HUES48 (cell line): Measurements from ENCODE around the gene TYSND1.
A peak's percentile ranks its signal among the peaks of the same experiment; 100 is the strongest.
"Not testable (repeated sequence)": the region's sequence is repeated elsewhere in the genome, so short reads cannot be mapped to it uniquely, and the experiment has no call there.

Source experiments
- H3K27ac ChIP-seq: one replicate; pipeline ENCODE4 v1.7.0; 2013; ENCODE audit warnings: low read depth, low read length, inconsistent platforms
- H3K27me3 ChIP-seq: 2 replicates; pipeline ENCODE4 v1.6.1; 2013; ENCODE audit warnings: mild to moderate bottlenecking, low read length; ENCODE audit not compliant: control insufficient read depth, insufficient read depth
- H3K36me3 ChIP-seq: 2 replicates; pipeline ENCODE4 v1.6.1; 2013; ENCODE audit warnings: low read length; ENCODE audit not compliant: control insufficient read depth, insufficient read depth
- H3K4me1 ChIP-seq: 2 replicates; pipeline ENCODE4 v1.6.1; 2013; ENCODE audit warnings: mild to moderate bottlenecking, low read length; ENCODE audit not compliant: control insufficient read depth, insufficient read depth
- H3K4me3 ChIP-seq: 2 replicates; pipeline ENCODE4 v1.5.1; 2013; ENCODE audit warnings: mild to moderate bottlenecking, low read depth, low read length
- H3K9ac ChIP-seq: 2 replicates; pipeline ENCODE4 v1.6.1; 2013; ENCODE audit warnings: mild to moderate bottlenecking, low read depth, low read length, moderate library complexity
- H3K9me3 ChIP-seq: 2 replicates; pipeline ENCODE4 v1.6.1; 2013; ENCODE audit warnings: low read length; ENCODE audit not compliant: control insufficient read depth, insufficient read depth

Gene TYSND1

DNA sequence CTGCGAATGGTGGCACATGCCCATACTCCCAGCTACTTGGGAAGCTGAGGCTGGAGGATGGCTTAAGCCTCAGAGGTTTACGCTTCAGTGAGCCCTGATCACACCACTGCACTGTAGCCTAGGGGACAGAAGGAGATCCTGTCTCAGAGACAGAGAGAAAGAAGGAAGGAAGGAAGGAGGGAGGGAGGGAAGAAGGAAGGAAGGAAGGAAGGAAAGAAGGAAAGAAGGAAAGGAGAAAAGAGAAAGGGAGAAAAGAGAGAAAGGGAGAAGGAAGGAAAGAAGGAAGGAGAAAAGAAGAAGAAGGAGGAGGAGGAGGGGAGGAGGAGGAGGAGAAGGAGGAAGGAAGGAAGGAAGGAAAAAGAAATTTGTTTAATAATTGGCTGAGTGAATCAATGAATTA is 36.8 kb upstream of the TYSND1 start:
- H3K27ac ChIP-seq: no peak overlapping the region
- no peaks in the 10 kb centered on the region for H3K36me3 ChIP-seq
- H3K4me1 ChIP-seq: no peaks in the 10 kb centered on the region
- H3K4me3 ChIP-seq: no peak overlapping the region
- no peak overlapping the region for H3K9ac ChIP-seq
- 0 out of 2 replicates have a peak, but pooled peaks cover 5% of the 10 kb centered on the region for H3K9me3 ChIP-seq
- H3K27me3 ChIP-seq: no peaks in the 10 kb centered on the region

- H3K9ac ChIP-seq, H3K4me3 ChIP-seq, H3K27me3 ChIP-seq, H3K9me3 ChIP-seq, H3K36me3 ChIP-seq, H3K27ac ChIP-seq, H3K4me1 ChIP-seq: not testable (repeated sequence)
Observed at GRCh38 chr10:70179209-70179608, 32.7 kb upstream of the TYSND1 start.

GRCh38 chr10:70178139-70178725 is 31.7 kb upstream of the TYSND1 start:
- no peak overlapping the region for H3K27ac ChIP-seq
- no peak overlapping the region for H3K9ac ChIP-seq
- H3K9me3 ChIP-seq: 0 out of 2 replicates have a peak, but pooled peaks cover 5% of the 10 kb centered on the region
- no peak overlapping the region for H3K4me3 ChIP-seq
- no peaks in the 10 kb centered on the region for H3K36me3 ChIP-seq
- no peaks in the 10 kb centered on the region for H3K27me3 ChIP-seq
- H3K4me1 ChIP-seq: no peaks in the 10 kb centered on the region

DNA sequence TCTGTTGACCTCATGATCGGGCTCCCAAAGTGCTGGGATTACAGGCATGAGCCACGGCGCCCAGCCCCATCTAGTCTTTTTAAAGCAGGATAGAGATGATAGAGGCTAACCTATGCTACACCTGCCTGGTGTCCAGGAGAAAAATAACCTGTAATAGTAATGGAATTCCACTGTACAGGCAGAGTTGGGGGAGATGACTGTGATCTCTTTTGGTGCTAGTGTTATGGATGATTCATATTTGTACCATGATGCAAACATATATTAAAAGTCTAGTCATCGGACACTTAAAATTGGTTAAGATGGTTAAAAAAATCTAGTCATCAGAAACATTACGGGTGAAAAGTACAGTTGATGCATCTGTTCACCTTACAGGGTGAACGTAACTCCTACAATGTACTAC is 29.9 kb upstream of the TYSND1 start:
- H3K9ac ChIP-seq: no peak overlapping the region
- H3K27me3 ChIP-seq: no peaks in the 10 kb centered on the region
- H3K4me3 ChIP-seq: no peak overlapping the region
- H3K36me3 ChIP-seq: no peaks in the 10 kb centered on the region
- no peak overlapping the region for H3K27ac ChIP-seq
- 0 out of 2 replicates have a peak, but pooled peaks cover 5% of the 10 kb centered on the region for H3K9me3 ChIP-seq
- H3K4me1 ChIP-seq: no peaks in the 10 kb centered on the region

GRCh38 chr10:70175516-70175915 is 29.0 kb upstream of the TYSND1 start:
- H3K27me3 ChIP-seq: no peaks in the 10 kb centered on the region
- no peaks in the 10 kb centered on the region for H3K4me1 ChIP-seq
- H3K4me3 ChIP-seq: no peak overlapping the region
- 0 out of 2 replicates have a peak, but pooled peaks cover 5% of the 10 kb centered on the region for H3K9me3 ChIP-seq
- H3K36me3 ChIP-seq: no peaks in the 10 kb centered on the region
- no peak overlapping the region for H3K9ac ChIP-seq
- no peak overlapping the region for H3K27ac ChIP-seq

DNA sequence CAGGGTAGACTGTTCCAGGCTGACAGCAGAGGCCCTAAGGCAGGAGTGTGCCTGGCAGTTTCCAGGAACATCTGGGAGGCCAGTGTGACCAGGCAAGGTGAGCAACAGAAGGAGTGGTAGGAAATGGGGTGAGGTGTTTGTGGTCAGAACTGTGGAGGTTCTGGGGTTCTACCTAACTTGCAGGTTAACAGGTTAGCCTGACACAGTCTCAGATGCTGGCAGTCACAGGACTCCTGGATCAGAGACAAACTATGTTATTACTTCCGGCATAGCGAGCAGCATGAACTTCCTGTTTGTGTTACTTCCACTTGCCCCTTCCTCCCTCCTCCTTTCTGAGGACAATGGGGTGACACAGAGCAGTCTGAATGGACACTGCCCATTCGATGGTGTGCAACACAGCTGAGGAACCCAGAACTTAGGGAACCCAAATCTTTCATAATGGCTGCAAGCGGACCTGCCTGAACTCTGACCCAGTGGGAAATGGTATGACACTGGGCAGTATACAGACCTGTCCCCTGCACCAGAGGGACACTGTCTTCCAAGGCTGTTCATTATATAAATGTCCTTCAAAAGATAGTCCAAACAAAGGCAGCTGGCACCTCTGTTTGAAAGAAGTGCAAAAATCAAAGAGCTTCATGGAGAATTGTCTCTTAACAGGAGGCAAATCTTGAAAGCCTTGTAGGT is 27.7 kb upstream of the TYSND1 start:
- Histone ChIP-seq H3K36me3 (no peaks in the 10 kb centered on the region), H3K4me3 (no peak overlapping the region), H3K27ac (no peak overlapping the region), H3K9me3 (no peaks in the 10 kb centered on the region), H3K9ac (no peak overlapping the region), H3K27me3 (no peaks in the 10 kb centered on the region), H3K4me1 (0 out of 2 replicates have a peak, but pooled peaks cover 2% of the 10 kb centered on the region)

GRCh38 chr10:70169649-70170364 is 23.3 kb upstream of the TYSND1 start:
- Histone ChIP-seq H3K4me1 (peaks cover 7% of the 10 kb centered on the region; the same call in 1 of the 2 replicates), H3K36me3 (peaks cover 19% of the 10 kb centered on the region), H3K9me3 (no peaks in the 10 kb centered on the region), H3K27ac (peak overlapping the region; percentile 85), H3K9ac (peak overlapping the region; percentile 78), H3K27me3 (no peaks in the 10 kb centered on the region), H3K4me3 (peak overlapping the region; percentile 92)

GRCh38 chr10:70169011-70169410 is 22.5 kb upstream of the TYSND1 start:
- Histone ChIP-seq H3K4me3 (peak overlapping the region; percentile 92), H3K36me3 (peaks cover 25% of the 10 kb centered on the region), H3K4me1 (peaks cover 7% of the 10 kb centered on the region; the same call in 1 of the 2 replicates), H3K9ac (no peak overlapping the region), H3K27ac (no peak overlapping the region), H3K9me3 (no peaks in the 10 kb centered on the region), H3K27me3 (no peaks in the 10 kb centered on the region)

DNA sequence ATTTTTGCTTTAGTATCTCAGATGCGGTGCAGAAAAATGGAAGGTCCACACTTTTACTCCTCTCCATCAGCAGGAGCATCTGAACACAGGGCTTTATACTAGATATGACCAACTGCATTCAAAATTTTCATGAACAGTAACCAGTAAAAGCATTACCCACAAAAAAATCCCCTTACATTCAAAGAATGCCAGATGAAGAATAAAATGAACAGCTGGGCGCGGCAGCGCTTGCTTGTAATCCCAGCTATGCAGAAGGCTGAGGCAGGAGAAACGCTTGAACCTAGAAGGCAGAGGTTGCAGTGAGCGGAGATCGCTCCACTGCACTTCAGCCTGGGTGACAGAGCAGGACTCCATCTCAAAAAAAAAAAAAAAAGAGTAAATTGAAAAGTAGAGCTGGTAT is 20.7 kb upstream of the TYSND1 start:
- peaks cover 14% of the 10 kb centered on the region; the same call in 1 of the 2 replicates for H3K4me1 ChIP-seq
- H3K4me3 ChIP-seq: no peak overlapping the region
- no peaks in the 10 kb centered on the region for H3K27me3 ChIP-seq
- H3K27ac ChIP-seq: no peak overlapping the region
- no peaks in the 10 kb centered on the region for H3K9me3 ChIP-seq
- H3K36me3 ChIP-seq: peaks cover 25% of the 10 kb centered on the region
- no peak overlapping the region for H3K9ac ChIP-seq

GRCh38 chr10:70166394-70166793 is 19.9 kb upstream of the TYSND1 start:
- no peaks in the 10 kb centered on the region for H3K27me3 ChIP-seq
- H3K9me3 ChIP-seq: no peaks in the 10 kb centered on the region
- peaks cover 33% of the 10 kb centered on the region for H3K36me3 ChIP-seq
- H3K27ac ChIP-seq: no peak overlapping the region
- H3K4me3 ChIP-seq: no peak overlapping the region
- no peak overlapping the region for H3K9ac ChIP-seq
- peaks cover 14% of the 10 kb centered on the region; the same call in 1 of the 2 replicates for H3K4me1 ChIP-seq

DNA sequence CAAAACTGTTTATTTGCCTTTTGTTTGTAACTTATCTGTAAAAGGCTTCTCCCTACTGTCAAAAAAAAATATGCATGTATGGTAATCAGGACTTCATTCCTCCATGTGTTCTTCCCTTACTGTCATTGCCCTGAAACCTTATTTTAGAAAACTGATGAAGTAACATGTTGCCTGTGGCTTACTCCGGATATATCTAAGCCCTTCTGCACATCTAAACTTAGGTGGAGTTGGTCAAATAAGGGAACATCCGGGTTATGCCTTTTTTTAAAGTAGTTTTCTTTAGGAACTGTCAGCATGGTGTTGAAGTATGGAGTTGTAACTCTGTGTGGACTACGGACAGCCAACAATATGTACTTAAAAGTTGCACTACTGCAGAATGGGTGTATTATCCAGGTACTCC is 17.7 kb upstream of the TYSND1 start:
- Histone ChIP-seq H3K9me3 (no peaks in the 10 kb centered on the region), H3K27ac (no peak overlapping the region), H3K4me3 (no peak overlapping the region), H3K9ac (no peak overlapping the region), H3K4me1 (peaks cover 12% of the 10 kb centered on the region; the same call in 1 of the 2 replicates), H3K36me3 (peaks cover 55% of the 10 kb centered on the region), H3K27me3 (no peaks in the 10 kb centered on the region)
